Amniotic stem cell (primary cell): Measurements from ENCODE around the gene TEX38.
"Not testable (repeated sequence)": the region's sequence is repeated elsewhere in the genome, so short reads cannot be mapped to it uniquely, and the experiment has no call there.

Source experiments
- DNase-seq: peaks from one replicate; lab custom pipeline; 2025; lab: John Stamatoyannopoulos, UW

Gene TEX38

DNA sequence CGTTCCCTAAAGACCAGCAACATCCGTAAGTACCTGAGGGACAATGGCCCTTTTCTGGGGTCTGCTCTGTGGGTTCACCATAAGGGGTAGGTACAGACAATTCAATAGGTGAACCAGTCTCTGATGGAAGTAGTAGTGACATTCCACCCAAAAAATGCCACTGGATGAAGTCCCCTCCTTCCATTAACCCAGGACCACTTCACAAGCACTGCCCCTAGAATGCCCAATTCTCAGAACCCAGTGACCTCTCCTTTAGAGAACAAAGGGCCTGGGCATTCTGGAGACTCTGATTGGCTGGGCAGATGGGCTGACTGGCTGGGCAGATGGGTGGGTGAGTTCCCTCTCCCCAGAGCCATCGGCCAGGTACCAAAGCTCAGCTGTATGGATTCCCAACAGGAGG lies at the start of gene TEX38:
Gene TEX38, plus strand, starts transcription at position 301 of the 400 bp plus-strand sequence. Its CDS starts 81 bp downstream, at position 382.
- no peak for DNase-seq

DNA sequence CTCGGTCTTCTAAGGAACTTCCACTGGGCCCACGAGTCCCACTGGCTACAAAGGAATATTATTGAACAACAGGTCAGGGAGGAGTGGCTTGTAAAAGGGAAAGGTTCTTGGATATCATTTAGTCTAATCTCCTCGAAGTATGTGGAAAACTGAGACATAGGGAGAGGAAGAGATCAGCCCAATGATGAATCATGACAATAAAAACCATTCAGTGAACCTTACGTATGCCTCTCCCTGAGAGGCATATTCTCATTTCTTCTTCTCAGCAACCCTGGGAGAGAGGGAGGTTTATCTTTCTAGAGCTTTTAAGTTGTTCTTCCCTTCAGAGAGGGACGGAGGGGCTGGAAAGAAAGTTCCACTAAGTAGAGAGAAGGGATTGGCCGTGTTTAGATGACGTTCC lies 49.7 kb upstream of the TEX38 start:
- no peak for DNase-seq

DNA sequence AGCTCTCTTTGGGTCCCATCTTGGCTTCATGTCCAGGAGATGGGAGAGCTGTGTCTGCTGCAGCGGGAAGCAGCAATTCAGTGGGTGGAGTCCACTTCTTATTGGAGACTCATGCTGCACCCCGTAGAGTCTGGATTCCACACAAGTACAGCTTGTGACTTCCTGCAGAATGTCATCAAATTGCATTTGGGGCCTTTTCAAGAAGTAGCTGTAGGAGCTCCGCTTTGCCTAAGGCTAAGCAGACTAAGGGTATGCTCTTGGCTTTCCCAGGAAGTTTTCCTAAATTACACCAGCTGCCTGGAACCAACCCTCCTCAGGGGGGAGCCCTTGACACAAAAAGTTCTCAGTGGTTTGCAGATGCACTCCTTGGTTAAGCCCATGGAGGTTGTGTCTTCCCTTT lies 49.3 kb upstream of the TEX38 start:
- DNase-seq, result no peak

DNA sequence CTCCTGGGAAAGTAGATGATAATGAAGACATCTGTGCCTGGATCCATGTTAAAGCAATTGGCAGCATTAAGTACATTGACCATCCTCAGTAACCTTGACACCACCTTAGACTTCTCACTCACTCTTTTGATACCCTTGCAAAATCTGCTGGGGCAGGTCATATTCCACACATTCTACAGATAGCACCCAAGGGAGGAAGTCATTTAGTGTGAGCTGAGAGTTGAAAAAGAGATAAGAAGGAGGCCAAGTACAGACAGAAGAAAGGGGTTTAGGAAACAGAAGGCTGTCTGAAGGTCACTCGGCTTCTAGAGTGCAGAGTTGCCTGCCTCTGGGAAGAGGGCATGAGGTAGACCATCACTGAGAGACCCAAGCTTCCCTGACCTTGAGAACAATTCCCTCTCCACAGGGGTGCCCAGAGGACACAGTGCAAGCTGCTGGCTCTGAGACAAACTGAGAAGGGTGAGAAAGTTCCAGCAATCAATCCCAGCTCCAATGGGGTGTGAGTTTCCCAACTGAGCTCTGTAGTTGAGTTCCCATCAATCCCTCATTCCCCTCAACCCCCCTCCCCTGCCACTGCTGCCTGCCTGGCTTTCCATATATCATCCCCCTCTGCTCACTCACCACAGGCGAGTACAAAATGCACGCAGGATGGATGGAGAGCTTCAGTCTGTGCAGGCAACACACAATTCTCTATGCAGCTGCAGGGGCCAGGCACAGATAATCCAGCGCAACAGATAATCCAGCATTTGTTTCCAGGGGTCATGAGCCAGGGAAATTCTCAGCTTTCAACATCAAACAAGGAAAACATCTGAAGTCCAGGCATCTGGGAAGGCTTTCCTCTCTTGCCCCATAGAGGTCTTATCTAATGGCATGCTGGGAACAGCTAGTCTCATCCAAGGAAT lies 47.7 kb upstream of the TEX38 start:
- DNase-seq, result no peak

DNA sequence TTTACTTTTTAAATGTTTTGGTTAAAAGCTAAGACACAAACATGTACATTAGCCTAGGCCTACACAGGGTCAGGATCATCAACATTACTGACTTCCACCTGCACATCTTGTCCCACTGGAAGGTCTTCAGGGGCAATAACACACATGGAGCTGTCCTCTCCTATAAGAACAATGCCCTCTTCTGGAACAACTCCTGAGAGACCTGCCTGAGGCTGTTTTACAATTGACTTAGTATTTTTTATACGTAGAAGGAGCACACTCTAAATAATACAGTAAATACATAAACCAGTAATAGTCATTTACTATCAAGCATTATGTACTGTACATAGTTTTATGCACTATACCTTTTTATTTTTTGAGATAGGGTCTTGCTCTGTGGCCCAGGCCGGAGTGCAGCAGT lies 40.9 kb upstream of the TEX38 start:
- no peak for DNase-seq

DNA sequence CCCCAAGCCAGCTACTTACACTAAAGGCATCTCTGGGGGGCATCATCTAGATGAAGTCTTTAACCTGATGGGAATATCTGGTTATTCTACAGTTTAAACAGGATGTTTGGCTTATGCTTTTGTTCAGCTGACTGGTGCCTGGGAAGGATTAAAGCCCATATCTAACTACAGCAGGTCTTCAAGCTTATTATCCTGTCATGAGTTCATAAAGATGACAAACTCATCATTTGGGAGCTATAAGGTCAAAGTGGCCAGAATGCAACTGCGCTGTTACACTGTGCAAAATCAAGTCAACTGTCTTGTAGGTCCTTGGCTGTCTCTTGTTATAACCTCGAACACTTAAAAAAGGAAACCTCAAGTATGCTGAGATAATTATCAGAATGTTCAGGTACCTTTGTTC lies 36.4 kb upstream of the TEX38 start:
- no peak for DNase-seq

DNA sequence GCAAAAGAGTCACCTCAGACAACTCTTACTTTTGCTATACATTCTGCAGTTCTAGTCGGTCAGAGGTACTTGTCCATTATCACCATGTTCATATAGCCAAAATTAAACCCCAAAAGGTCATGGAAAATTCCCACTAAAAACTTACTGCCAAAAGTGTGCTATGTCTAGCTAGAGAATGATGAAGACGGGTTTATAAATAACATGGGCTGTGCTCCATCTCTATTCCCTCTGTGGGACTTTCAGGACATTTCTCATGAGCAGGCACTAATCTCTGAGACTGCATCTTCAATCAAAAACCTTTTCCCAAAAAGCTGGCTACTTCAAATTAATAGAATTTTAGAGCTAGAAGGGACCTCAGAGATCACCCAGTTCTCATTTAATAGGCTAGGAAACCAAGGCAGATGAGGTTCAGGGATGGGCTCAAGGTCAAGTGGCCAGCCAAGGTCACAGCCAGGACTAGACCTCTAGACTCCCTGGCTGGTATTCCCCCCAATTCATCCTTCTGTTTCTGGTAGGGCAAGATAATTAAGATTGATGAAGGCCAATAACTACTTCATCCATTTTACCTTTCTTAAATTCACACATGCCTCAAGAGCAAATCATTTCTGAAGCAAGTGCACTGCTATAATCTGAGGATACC lies 34.1 kb upstream of the TEX38 start:
- DNase-seq, result no peak

DNA sequence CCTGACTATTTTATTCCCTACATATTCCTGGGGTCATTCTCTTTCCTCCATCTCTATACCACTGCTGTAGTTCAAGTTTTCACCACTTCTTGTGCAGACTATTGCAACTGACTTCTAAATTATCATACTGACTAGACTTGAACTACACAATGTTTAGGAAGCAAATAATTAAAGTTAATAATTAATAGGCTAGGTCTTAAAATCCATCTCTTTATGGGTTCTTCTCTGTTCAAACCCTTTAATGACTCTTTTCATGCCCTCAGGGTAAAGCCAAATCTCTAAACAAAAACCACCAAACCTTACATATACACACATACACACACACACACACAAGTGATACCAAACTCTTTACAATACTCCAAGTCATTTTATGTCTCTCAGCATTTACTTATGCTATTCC lies 32.7 kb upstream of the TEX38 start:
- DNase-seq, result no peak

DNA sequence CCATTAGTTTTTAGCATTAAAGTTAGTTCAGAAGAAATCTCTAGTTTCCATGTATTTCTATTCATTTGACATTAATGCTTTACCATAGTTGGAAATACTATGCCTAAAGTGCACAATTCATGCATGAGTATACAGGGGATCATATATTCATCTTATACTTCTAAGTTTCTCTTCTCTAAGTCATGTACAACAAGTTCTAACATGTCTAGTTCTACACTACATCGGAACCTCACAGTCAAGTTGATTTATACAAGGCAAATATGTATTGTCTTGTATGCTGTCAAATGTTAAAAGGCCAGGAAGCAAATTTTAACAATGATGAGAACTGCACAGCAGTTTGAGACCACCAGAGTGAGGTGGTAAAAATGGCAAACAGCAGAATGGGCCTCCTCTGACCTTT lies 32.1 kb upstream of the TEX38 start:
- DNase-seq, result no peak

DNA sequence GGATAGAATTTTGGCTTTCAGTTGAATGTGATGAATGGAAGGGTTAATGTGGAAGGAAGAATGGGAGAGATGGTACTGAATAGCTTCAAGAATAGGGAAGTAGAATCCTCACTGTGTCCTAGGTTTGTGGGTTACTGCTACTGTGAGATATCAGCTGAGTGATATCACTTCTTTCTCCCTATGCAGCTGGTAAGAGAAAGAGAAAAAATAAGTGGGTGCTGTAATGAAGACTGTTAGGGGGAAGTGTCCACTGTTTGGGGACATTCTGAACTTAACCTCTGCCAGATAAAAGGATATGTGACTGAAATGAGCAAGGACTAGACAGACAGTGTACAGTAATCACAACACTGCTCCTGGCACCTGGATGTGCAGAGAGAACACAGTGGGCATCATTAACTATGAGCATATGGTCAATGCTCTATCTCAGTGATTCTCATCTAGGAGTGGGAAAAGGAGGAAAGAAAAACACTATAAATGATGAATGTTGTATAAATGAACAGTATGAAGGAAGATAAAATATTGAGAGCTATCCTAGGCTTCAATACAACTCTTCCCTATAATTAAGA lies 29.5 kb upstream of the TEX38 start:
- no peak for DNase-seq

DNA sequence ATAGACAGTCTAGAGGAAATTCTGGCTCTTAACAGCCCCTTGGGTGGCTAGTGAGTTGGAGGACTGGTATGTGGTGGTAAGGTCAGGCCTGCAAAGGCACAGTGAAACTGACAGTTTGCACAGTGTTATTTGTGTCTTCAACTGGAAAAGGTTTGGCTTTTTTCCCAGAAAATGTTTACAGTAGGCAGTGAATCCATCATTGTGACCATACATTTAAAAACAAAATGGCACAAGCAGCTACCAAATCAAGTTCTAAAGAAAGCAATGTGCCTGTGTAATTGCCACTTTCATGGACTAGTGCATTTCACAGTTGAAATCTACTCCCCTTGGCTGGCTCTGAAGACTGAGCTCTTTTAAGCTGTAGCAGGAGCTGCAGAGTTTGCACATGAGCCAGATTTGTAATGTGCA lies 28.3 kb upstream of the TEX38 start:
- peak; percentile 68 for DNase-seq

DNA sequence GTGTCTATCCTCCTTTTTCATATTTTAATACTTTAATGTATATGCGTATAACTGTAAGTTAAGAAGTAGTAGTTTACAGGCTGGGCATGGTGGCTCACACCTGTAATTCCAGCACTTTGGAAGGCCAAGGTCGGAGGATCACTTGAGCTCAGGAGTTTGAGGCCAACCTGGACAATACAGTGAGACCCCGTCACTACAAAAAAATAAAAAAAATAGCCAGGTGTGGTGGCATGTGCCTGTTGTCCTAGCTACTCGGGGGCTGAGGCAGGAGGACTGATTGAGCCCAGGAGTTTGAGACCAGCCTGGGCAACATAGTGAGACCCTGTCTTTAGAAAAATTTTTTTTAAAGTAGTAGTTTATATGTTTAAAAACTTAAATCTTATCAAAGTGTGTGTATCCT lies 25.8 kb upstream of the TEX38 start:
- no peak for DNase-seq

DNA sequence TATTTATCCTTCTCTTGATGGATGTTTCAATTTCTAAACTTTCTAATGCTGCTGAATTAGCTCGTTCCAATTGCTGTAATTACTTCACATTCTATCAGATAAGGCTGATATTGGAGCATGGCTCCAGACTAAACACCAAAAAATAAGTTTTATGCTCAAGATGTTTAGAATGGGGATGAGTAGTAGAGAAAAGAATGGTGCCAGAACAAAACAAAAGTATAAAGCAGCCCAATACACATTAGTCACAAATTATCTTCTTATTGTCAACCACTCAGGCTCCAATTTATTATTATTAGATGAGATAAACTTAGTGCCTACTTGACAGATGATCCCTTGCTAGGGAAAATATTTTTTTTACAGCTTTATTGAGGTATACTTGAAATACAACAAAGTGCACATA lies 25.3 kb upstream of the TEX38 start:
- DNase-seq, result no peak

DNA sequence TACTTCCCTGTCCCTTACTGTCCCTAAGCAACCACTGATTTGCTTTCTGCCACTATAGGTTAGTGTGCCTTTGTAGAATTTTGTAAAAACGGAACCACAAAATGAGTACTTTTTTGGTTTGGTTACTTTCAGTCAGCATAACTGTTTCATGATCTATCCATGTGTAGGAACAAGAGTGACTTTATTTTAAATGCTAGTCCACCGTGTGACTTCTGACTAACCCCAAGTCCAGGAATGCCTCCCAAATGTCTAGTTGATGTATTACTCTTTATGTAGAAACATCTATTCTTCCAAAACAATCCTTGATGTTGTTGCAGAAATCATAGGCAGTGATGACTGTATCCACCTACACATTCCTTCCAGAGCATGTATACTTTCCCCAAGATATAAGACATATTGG lies 24.8 kb upstream of the TEX38 start:
- no peak for DNase-seq

DNA sequence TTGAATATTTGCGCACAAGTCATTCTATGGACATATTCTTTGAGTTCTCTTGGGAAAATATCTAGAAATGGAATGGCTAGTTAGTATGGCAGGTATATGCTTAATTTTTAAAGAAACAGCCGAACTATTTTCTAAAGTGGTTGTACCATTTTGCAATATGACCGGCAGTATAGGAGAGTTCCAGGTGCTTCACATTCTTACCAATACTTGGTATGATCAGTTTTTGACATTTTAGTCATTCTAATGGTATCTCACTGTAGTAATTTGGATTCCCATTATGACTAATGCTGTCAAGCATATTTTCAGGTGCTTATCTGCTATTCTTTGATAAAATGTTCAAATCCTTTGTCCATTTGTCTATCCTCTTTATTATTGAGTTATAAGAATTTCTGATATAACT lies 24.0 kb upstream of the TEX38 start:
- DNase-seq, result no peak

DNA sequence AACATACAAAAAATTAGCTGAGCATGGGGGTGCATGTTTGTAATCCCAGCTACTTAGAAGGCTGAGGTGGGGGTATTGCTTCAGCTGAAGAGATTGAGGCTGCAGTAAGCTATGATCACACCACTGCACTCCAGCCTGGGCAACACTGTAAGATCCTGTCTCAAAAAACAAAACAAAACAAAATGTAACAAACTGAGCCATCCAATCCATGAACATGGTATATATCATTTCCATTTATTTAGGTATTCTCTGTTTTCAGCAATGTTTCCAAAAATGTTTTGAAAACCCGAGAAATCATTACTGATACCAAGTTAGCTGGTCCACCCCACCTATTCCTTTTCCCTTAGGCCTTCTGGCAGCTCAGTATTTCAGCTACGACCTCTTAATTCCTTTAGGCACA lies 21.9 kb upstream of the TEX38 start:
- DNase-seq, result no peak

DNA sequence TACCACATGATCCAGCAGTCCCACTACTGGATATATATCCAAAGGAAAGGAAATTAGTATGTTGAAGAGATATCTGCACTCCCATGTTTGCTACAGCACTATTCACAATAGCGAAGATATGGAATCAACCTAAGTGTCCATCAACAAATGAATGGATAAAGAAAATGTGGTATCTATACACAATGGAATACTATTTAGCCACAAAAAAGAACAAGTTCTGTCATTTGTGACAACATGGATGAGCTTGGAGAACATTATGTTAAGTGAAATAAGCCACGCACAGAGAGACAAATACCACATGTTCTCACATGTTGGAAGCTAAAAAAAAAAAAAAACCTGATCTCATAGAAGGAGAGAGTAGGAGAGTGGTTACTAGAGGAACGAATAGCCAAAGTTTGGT lies 21.2 kb upstream of the TEX38 start:
- no peak for DNase-seq

DNA sequence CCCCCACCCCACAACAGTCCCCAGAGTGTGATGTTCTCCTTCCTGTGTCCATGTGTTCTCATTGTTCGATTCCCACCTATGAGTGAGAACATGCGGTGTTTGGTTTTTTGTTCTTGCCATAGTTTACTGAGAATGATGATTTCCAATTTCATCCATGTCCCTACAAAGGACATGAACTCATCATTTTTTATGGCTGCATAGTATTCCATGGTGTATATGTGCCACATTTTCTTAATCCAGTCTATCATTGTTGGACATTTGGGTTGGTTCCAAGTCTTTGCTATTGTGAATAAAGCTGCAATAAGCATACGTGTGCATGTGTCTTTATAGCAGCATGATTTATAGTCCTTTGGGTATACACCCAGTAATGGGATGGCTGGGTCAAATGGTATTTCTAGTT lies 20.5 kb upstream of the TEX38 start:
- not testable (repeated sequence) for DNase-seq

DNA sequence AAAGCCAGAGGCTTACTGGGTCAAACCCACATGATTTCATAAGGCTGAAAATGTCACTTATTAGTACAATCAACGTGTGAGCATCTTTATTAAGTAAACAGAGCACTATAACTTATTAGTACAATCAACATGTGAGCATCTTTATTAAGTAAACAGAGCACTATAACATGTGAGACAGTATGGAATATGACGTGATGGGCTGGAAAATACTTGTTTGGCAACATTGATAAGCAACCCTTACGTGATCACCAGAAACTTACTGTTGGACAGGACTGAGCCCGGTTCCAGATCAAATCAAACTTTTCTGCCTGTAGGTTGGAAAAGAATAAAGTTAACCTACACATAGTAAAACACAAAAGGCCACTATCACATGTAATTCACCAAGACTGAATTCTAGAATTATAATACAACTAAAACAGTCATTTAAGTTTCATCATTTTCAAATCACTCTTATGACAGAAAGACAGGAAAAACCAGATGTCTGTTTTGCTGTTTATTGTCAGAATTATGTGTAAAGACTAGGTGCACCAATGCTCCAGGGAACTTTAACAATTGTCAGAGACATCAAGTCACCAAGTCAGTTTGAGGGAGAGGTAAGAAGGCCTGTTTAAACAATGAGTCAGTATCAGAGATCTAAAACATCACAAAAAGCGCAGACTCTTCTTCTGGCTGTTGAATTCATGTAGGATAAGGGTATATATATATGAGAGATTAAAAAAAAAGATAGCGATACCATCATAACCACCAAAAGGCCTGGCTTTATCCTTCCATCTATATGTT lies 19.1 kb upstream of the TEX38 start:
- no peak for DNase-seq

DNA sequence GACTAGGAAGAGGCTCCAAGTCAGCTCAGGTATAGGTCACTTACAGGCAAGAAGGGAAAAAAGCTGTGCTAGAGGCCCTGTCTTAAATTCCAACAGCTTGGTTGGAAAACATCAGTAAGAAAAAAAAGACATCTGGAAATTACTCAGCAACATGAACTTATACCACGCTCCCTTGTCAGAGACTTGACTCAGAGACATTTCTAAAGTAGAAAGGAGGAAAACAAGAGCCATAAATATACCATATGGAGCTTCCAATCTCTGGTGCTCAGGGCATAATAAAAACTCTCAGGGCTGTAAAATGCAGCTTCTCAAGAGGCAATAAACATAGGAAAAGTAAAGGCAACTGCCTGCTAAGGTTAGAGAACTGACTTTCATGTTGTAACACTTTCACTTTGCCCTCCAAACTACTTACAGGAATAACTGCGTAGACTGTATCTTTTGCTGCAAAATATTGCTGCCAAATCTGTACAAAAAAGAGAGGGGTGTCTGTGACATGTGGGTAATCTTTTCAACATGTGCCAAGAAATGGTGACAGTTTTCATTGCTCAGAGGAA lies 18.2 kb upstream of the TEX38 start:
- no peak for DNase-seq

DNA sequence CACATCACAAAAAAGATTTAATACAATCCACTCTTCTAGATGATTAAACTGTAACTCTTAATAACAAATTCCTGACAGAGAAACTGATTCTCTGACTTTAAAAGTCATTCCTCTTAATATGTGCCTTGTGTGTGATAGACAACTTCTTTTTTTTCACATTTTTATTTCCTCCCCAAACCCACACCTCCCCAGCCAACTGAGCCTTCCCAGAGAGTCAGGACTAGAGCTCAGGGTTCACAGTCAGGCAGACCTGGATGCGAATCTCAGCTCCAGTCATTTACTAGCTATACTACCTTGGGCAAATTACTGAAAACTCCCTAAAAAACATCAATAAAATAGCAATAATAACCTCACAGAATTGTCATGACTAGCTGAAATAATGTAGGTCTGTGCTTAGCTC lies 17.6 kb upstream of the TEX38 start:
- no peak for DNase-seq

DNA sequence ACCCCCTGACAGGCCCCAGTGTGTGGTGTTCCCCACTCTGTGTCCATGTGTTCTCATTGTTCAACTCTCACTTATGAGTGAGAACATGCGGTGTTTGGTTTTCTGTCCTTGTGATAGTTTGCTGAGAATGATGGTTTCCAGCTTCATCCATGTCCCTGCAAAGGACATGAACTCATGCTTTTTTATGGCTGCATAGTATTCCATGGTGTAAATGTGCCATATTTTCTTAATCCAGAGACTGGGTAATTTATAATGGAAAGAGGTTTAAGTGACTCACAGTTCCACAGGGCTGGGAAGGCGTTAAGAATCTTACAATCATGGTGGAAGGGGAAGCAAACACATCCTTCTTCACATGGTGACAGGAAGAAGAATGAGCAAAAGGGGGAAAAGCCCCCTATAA lies 17.0 kb upstream of the TEX38 start:
- not testable (repeated sequence) for DNase-seq
